Spleen (tissue), 7 donors: ENCODE results near the gene SNRPB2.

Experiments
- POLR2AphosphoS5 ChIP-seq, 3 donors: sonication (generic); formaldehyde crosslinking; IDR thresholded peaks; one replicate each; pipeline ENCODE4 v1.5.1; 2017; ENCODE audit warnings: antibody characterized with exemption in 3 of 3
- TF ChIP-seq, protein P1 (sequence below), 11 experiments: fragments of 200-600 bp in 7 of 11; fragments of 450-650 bp in 4 of 11; sonication (generic) in 4 of 11; IDR thresholded peaks in 8 of 11; conservative IDR thresholded peaks in 3 of 11; 1 replicate in 7 of 11; 2 replicates in 4 of 11; pipeline versions ENCODE4 v1.4.0 to v1.8.0; 2016 to 2021; ENCODE audit warnings: antibody characterized with exemption in 11 of 11, inconsistent platforms in 4 of 11, mild to moderate bottlenecking in 1 of 11
- donor health status: DM: no; HTN: no; CAD: no; lungs with moderate emphysema.
- donor health status: DM: no; HTN: no; CAD: no.
- donor health status: DM: no; HTN: no; CAD: no.

DNA sequence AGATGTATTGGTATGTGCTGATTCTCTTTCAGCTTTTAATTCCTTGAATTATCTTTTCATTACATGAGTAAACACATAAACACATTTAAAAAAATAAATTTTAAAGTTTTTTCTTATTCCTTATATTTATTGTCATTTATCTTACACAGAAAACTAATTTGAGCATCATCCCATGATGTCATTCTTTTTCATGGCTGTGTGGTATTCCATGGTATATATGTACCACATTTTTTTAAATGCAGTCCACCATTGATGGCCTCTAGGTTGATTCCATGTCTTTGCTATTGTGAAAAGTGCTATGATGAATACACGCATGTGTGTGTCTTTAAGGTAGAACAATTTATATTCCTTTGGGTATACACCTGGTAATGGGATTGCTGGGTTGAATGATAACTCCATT lies 51.7 kb downstream of the SNRPB2 start:
- TF ChIP-seq, protein P1, sequence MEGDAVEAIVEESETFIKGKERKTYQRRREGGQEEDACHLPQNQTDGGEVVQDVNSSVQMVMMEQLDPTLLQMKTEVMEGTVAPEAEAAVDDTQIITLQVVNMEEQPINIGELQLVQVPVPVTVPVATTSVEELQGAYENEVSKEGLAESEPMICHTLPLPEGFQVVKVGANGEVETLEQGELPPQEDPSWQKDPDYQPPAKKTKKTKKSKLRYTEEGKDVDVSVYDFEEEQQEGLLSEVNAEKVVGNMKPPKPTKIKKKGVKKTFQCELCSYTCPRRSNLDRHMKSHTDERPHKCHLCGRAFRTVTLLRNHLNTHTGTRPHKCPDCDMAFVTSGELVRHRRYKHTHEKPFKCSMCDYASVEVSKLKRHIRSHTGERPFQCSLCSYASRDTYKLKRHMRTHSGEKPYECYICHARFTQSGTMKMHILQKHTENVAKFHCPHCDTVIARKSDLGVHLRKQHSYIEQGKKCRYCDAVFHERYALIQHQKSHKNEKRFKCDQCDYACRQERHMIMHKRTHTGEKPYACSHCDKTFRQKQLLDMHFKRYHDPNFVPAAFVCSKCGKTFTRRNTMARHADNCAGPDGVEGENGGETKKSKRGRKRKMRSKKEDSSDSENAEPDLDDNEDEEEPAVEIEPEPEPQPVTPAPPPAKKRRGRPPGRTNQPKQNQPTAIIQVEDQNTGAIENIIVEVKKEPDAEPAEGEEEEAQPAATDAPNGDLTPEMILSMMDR (IDR thresholded peaks at IDR 0.05 in 8 of 11, conservative IDR thresholded peaks at IDR 0.05 in 3 of 11), result no peak
- no peak for TF ChIP-seq POLR2AphosphoS5 (IDR thresholded peaks at IDR 0.05)
